ENCODE measurements around the gene SHISA8.

SHISA8 gene

DNA sequence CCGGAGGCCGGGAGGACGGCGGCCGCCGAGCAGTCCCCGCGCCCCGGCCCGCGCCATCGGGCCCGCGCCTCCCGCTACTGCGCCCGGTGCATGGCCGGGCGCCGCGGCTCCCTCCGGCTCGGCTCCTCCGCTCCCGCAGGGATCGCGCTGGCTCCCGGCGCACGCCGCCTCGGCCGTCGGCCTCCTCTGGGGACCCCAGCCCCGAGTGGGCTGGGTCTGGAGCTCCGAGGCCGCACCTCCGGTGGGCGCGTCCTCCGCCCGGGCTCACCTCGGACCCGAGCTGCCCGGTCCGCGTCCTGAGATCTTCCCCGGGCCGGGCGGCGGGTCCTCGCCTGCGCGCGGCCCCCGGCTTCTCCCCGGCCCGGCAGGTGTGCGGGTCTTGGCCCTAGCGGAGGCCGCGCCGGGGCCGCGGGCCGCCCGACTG lies 251 bp downstream of the SHISA8 start:
- H3K9me3 ChIP-seq (ENCODE audit: control insufficient read depth in 1 of 2, low read length in 2 of 2) = no peaks in the 10 kb centered on the region
- peaks cover 55 to 67% of the 10 kb centered on the region in 2 donors for H3K27me3 ChIP-seq (ENCODE audit: control insufficient read depth in 1 of 2, insufficient read depth in 2 of 2, low read length in 2 of 2)
- no peak overlapping the region for H3K27ac ChIP-seq (ENCODE audit: low read depth, low read length)
- no peaks in the 10 kb centered on the region for H3K36me3 ChIP-seq (ENCODE audit: control insufficient read depth in 1 of 2, insufficient read depth in 2 of 2, low read length in 2 of 2)
- H3K9ac ChIP-seq (ENCODE audit: low read depth in 1 of 2, low read length in 2 of 2) = no peak overlapping the region
- no peak overlapping the region for H3K4me3 ChIP-seq (ENCODE audit: low read depth in 1 of 2, low read length in 2 of 2)
- peaks cover 18 to 31% of the 10 kb centered on the region in 2 donors for H3K4me1 ChIP-seq (ENCODE audit: control insufficient read depth in 1 of 2, insufficient read depth in 2 of 2, low read length in 2 of 2)

DNA sequence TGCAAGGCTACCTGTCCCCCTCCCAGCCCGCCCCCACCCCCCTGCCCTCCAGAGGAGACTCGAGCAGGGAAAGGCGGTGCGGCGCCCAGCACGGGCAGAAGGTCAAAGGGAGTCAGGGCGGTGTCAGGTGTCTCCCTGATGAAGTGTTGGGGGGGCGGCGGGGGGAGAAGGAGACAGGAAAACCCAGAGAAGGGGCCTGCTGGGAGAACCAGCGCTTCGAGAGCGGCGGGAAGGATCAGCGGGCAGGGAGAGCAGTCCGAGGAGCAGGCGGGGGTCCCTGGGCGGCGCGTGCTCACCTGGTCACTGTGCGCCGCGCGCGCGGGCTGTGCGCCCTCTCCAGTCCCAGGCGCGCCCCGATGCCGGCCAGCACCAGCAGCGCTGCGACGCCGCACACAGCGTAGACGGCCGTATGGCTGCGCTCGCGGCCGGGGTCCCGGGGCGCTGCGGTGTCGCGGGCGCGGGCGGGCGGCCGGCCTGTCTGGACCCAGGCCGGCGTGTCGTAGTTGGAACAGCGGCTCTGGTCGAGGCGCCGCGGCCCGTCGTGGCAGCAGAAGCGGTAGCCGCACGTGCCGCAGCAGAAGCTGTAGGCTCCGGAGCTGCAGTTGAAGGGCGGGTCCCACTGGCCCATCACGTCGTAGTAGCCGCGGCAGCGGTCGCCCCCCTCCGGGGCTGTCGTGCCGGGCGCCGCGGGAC lies 886 bp downstream of the SHISA8 start:
- peaks cover 60 to 67% of the 10 kb centered on the region in 2 donors for H3K27me3 ChIP-seq (ENCODE audit: control insufficient read depth in 1 of 2, insufficient read depth in 2 of 2, low read length in 2 of 2)
- H3K9ac ChIP-seq (ENCODE audit: low read depth in 1 of 2, low read length in 2 of 2) = no peak overlapping the region
- H3K36me3 ChIP-seq (ENCODE audit: control insufficient read depth in 1 of 2, insufficient read depth in 2 of 2, low read length in 2 of 2) = no peaks in the 10 kb centered on the region
- peaks cover 13 to 24% of the 10 kb centered on the region in 2 donors for H3K4me1 ChIP-seq (ENCODE audit: control insufficient read depth in 1 of 2, insufficient read depth in 2 of 2, low read length in 2 of 2)
- no peak overlapping the region for H3K27ac ChIP-seq (ENCODE audit: low read depth, low read length)
- H3K4me3 ChIP-seq (ENCODE audit: low read depth in 1 of 2, low read length in 2 of 2) = no peak overlapping the region
- H3K9me3 ChIP-seq (ENCODE audit: control insufficient read depth in 1 of 2, low read length in 2 of 2) = no peaks in the 10 kb centered on the region

DNA sequence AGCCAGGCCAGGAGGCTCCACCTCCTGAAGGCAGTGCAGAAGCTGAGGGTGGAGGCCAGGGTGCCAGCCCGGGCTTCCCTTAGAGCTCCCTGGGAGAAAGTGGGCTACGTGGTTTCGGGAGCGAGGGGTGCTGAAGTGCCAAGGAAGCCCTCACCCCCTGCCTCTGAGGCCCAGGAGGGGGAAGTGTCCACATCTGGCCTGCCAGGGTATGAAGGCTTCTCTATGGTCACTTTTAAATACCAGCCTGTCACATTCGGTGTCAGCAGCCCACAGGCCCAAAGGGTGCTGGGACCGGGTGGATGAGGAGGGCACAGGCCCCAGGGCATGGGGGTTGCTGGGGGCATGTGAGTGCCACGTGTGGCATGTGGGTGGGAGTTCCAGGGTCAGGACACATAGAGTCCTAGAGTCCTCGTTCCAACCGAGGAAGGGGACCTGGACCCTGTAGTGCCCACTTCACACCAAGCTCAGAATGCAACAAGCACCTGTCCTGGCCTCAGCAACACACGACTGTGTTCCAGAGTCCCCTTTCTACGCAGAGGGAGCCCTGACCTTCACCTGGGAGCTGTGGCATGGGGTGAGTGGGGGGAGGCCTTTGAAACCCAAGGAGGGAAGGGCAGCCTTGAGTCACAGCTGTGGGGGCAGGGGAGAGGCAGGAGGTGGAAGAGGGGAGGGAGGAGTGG lies 1.7 kb downstream of the SHISA8 start:
- Histone ChIP-seq H3K27ac (ENCODE audit: low read depth, low read length) (no peak overlapping the region), H3K36me3 (ENCODE audit: control insufficient read depth in 1 of 2, insufficient read depth in 2 of 2, low read length in 2 of 2) (no peaks in the 10 kb centered on the region), H3K4me1 (ENCODE audit: control insufficient read depth in 1 of 2, insufficient read depth in 2 of 2, low read length in 2 of 2) (peaks cover 14 to 25% of the 10 kb centered on the region in 2 donors), H3K4me3 (ENCODE audit: low read depth in 1 of 2, low read length in 2 of 2) (no peak overlapping the region), H3K27me3 (ENCODE audit: control insufficient read depth in 1 of 2, insufficient read depth in 2 of 2, low read length in 2 of 2) (peaks cover 59 to 66% of the 10 kb centered on the region in 2 donors), H3K9me3 (ENCODE audit: control insufficient read depth in 1 of 2, low read length in 2 of 2) (no peaks in the 10 kb centered on the region), H3K9ac (ENCODE audit: low read depth in 1 of 2, low read length in 2 of 2) (no peak overlapping the region)

DNA sequence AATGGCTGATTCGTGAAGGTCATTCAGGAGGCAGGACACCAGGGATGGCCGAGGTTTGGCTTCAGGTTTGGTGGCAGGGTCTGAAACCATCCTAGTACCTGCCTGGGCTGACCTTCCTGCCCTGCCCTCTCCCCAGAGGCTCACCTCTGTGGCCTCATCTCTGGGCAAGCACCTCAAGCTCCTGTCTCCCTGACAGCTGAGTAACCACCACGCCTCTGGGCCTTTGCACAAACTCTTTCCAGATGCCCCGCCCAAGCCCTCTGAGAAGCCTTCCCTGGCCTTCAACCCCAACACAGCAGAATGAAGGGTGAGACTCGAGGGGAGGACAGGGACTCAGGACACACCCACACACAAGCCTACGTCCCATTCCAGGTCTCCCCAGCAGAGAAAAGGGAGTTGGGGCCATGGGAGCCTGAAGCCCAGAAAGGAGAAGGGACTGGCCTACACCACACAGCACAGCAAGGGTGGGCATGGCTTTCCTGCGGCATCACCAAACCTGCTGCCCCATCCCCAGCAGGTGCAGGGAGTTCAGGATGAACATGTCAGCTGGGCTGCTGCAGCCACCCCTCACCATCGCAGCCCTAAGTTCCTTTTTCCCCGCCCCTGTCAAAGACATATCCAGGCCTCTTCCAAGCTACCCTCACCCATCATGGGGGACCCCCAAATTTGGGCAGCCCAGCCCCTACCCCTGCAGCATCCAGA lies 2.4 kb downstream of the SHISA8 start:
- peaks cover 52 to 59% of the 10 kb centered on the region in 2 donors for H3K27me3 ChIP-seq (ENCODE audit: control insufficient read depth in 1 of 2, insufficient read depth in 2 of 2, low read length in 2 of 2)
- no peak overlapping the region for H3K9ac ChIP-seq (ENCODE audit: low read depth in 1 of 2, low read length in 2 of 2)
- peaks cover 9 to 25% of the 10 kb centered on the region in 2 donors for H3K4me1 ChIP-seq (ENCODE audit: control insufficient read depth in 1 of 2, insufficient read depth in 2 of 2, low read length in 2 of 2)
- peaks cover 3 to 4% of the 10 kb centered on the region in 2 donors for H3K36me3 ChIP-seq (ENCODE audit: control insufficient read depth in 1 of 2, insufficient read depth in 2 of 2, low read length in 2 of 2)
- H3K4me3 ChIP-seq (ENCODE audit: low read depth in 1 of 2, low read length in 2 of 2) = no peak overlapping the region
- H3K27ac ChIP-seq (ENCODE audit: low read depth, low read length) = no peak overlapping the region
- H3K9me3 ChIP-seq (ENCODE audit: control insufficient read depth in 1 of 2, low read length in 2 of 2) = no peaks in the 10 kb centered on the region

DNA sequence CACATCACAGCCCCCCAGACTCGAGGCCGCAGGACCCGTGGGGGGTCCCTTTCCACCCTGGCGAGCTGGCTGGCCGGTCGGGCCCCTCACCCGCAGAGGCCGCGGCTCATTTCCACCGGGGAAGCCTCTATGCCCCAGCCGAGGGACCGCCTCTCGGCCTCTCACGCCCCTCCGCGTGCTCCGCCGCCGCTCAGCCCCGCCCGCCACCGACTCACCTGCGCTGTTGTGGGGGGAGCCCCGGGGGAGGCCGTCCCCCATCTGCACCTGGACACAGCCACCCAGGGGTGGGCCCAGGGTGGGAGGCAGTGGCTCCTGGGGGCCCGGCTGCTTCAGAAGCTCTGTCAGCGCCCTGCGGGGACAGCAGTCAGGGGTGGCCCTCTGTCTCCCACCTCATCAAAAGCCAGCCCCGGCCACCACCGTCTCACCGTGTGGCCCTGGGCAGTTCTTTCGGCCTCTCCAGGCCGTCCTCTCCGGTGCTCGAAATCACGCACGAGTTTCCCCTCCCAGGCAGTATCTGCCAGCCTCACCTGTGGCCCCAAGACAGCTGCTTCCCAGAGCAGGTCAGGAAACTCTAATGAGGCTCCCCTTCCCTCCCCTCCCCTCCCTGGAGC lies 3.8 kb downstream of the SHISA8 start:
- Histone ChIP-seq H3K27me3 (ENCODE audit: control insufficient read depth in 1 of 2, insufficient read depth in 2 of 2, low read length in 2 of 2) (peaks cover 46 to 49% of the 10 kb centered on the region in 2 donors), H3K4me1 (ENCODE audit: control insufficient read depth in 1 of 2, insufficient read depth in 2 of 2, low read length in 2 of 2) (peaks cover 9 to 27% of the 10 kb centered on the region in 2 donors), H3K9me3 (ENCODE audit: control insufficient read depth in 1 of 2, low read length in 2 of 2) (no peaks in the 10 kb centered on the region), H3K4me3 (ENCODE audit: low read depth in 1 of 2, low read length in 2 of 2) (peak overlapping the region in 1 of 2 donors; percentile 36), H3K9ac (ENCODE audit: low read depth in 1 of 2, low read length in 2 of 2) (no peak overlapping the region), H3K36me3 (ENCODE audit: control insufficient read depth in 1 of 2, insufficient read depth in 2 of 2, low read length in 2 of 2) (peaks cover 6 to 18% of the 10 kb centered on the region in 2 donors), H3K27ac (ENCODE audit: low read depth, low read length) (no peak overlapping the region)

DNA sequence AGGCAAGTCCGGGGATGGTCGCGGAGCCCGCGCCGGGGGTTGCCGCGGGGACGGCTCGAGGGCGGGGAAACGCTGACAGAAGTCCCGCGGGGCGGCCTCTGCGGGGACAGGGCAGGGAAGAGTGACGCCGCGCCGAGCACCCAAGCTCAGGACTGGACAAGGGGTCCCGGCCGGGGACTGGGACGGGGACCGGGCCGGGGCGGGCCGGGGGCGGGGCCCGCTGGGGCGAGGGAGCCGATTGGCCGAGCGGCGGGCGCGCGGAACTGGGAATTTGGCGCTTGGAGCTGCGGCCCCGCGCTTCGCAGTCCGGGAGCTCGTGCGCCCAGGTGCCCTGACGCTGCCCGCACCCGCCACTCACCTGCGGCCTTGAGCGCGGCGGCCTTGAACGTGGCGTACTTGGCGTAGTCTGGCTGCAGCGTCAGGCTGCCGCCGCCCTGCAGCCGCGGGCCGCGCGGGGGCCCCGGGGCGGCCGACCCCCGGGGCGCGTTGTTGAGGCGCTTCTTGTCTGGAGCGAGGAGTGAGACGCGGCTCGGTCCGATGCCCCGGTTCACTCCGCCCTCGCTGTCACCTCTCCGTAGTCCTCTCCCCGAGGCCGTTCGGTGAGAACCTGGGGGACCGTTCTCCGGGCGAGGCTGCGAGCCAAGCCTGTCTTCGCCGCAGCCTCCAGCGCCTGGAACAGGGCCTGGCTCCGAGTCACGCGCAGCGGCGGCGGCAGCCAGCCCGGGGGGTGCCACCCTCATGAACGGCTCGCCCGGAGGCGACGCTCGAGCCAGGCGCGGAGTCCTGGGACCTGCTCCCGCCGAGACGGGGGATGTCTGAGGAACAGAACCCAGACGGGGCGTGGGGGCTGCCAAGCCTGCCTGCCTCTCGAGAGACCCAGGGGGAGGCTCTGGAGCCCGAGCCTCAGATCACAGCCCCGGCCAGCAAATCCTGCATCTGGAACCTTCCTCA lies 4.5 kb downstream of the SHISA8 start:
- Histone ChIP-seq H3K36me3 (ENCODE audit: control insufficient read depth in 1 of 2, insufficient read depth in 2 of 2, low read length in 2 of 2) (peaks cover 6 to 25% of the 10 kb centered on the region in 2 donors), H3K27me3 (ENCODE audit: control insufficient read depth in 1 of 2, insufficient read depth in 2 of 2, low read length in 2 of 2) (peaks cover 39 to 41% of the 10 kb centered on the region in 2 donors), H3K27ac (ENCODE audit: low read depth, low read length) (no peak overlapping the region), H3K4me3 (ENCODE audit: low read depth in 1 of 2, low read length in 2 of 2) (peak overlapping the region in 1 of 2 donors; percentile 36), H3K4me1 (ENCODE audit: control insufficient read depth in 1 of 2, insufficient read depth in 2 of 2, low read length in 2 of 2) (peaks cover 7 to 24% of the 10 kb centered on the region in 2 donors), H3K9me3 (ENCODE audit: control insufficient read depth in 1 of 2, low read length in 2 of 2) (no peaks in the 10 kb centered on the region), H3K9ac (ENCODE audit: low read depth in 1 of 2, low read length in 2 of 2) (no peak overlapping the region)

DNA sequence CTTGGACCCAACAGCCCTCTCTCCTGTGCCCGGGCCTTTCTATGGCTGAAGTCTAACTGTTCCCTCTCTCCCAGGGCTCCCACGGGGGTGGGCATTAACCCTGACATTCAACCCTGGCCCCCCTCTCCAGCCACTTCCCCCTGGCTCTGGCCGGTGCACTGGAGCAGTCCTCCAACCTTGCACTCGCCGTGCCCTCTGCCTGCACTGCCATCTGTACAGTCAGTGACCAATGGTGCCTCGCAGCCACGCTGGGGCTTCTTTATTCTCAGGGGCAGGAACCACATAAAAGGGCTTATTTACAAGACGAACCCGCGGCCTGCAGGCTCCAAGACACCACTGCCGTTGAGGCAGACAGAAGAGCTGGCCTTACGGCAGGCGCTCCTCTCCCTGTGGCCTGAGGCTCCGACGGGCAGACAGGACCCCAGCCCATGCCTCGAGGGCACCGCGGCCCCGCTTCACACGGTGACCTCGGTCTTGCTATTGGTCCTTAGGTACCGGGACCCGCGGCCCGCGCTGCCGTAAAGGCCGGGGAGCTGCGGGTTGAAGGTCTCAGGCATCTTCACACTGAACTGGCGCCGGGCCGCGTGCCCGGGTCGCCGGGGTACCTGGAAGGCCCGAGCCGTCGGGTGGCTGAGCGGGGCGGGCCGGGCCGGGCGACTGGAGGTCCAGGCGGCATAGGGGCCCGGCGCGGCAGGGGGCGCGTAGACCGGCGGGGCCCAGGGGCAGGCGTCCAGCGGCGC lies 5.4 kb downstream of the SHISA8 start:
- no peak overlapping the region for H3K9ac ChIP-seq (ENCODE audit: low read depth in 1 of 2, low read length in 2 of 2)
- H3K9me3 ChIP-seq (ENCODE audit: control insufficient read depth in 1 of 2, low read length in 2 of 2) = no peaks in the 10 kb centered on the region
- peaks cover 3 to 22% of the 10 kb centered on the region in 2 donors for H3K4me1 ChIP-seq (ENCODE audit: control insufficient read depth in 1 of 2, insufficient read depth in 2 of 2, low read length in 2 of 2)
- H3K4me3 ChIP-seq (ENCODE audit: low read depth in 1 of 2, low read length in 2 of 2) = no peak overlapping the region
- no peak overlapping the region for H3K27ac ChIP-seq (ENCODE audit: low read depth, low read length)
- peaks cover 9 to 34% of the 10 kb centered on the region in 2 donors for H3K36me3 ChIP-seq (ENCODE audit: control insufficient read depth in 1 of 2, insufficient read depth in 2 of 2, low read length in 2 of 2)
- peaks cover 35 to 37% of the 10 kb centered on the region in 2 donors for H3K27me3 ChIP-seq (ENCODE audit: control insufficient read depth in 1 of 2, insufficient read depth in 2 of 2, low read length in 2 of 2)

DNA sequence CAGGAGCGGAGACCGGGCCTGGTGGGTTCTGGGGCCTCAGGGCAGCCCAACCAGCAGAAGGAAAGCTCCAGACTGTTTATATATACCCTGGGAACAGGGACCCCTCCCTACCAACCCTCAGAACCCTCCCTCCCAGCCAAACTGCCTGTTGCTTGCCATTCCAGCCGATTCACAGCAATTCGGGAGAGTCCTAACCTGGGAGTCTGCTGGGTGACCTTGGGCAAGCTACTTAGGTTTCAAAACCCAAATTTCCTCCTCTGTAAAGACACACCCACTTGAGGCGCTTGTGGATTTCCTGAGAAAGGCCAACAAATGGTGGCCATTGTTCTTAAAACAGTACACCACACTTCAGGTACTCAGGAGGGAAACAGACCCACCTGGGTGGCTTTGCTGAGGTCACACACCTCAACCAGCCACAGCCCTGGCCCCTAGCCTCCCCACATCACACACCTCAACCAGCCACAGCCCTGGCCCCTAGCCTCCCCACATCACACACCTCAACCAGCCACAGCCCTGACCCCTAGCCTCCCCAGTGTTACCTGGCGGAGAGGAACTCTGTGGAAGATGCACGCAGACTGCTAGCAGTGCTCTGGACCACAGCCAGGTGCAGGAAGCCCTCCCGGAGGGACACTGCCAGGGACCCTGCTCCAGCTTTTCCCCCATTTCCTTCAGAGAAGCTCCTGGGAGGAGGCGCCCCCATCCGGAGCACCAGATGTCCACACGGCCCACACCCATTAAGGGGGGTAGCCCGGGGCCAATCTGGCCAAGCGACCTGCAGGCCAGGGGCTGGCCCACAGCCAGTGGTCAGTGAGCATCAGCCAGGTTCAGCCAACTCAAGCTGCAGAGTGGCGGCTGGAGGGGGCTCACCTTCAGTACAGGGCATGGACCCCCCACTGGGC lies 6.2 kb downstream of the SHISA8 start:
- Histone ChIP-seq H3K9ac (ENCODE audit: low read depth in 1 of 2, low read length in 2 of 2) (no peak overlapping the region), H3K4me3 (ENCODE audit: low read depth in 1 of 2, low read length in 2 of 2) (no peak overlapping the region), H3K9me3 (ENCODE audit: control insufficient read depth in 1 of 2, low read length in 2 of 2) (no peaks in the 10 kb centered on the region), H3K4me1 (ENCODE audit: control insufficient read depth in 1 of 2, insufficient read depth in 2 of 2, low read length in 2 of 2) (peaks cover 3 to 22% of the 10 kb centered on the region in 2 donors), H3K27me3 (ENCODE audit: control insufficient read depth in 1 of 2, insufficient read depth in 2 of 2, low read length in 2 of 2) (peaks cover 34 to 35% of the 10 kb centered on the region in 2 donors), H3K36me3 (ENCODE audit: control insufficient read depth in 1 of 2, insufficient read depth in 2 of 2, low read length in 2 of 2) (peaks cover 12 to 42% of the 10 kb centered on the region in 2 donors), H3K27ac (ENCODE audit: low read depth, low read length) (no peak overlapping the region)
